Neuron (in vitro differentiated cells): ENCODE measurements around the gene TMEM39B.
A peak's percentile ranks its signal among the peaks of the same experiment; 100 is the strongest.

Experiments
- H2AFZ ChIP-seq: one replicate; pipeline ENCODE4 v1.6.1; 2013; ENCODE audit warnings: low read depth, mild to moderate bottlenecking, inconsistent platforms, low read length, moderate library complexity
- H3K27me3 ChIP-seq: one replicate; pipeline ENCODE4 v1.6.1; 2013; ENCODE audit warnings: low read length; ENCODE audit not compliant: insufficient read depth
- H3K36me3 ChIP-seq: one replicate; pipeline ENCODE4 v1.6.1; 2013; ENCODE audit warnings: low read length; ENCODE audit not compliant: insufficient read depth
- H3K4me1 ChIP-seq: one replicate; pipeline ENCODE4 v1.6.1; 2013; ENCODE audit warnings: low read length; ENCODE audit not compliant: insufficient read depth
- H3K4me3 ChIP-seq: 2 replicates; pipeline ENCODE4 v1.5.1; 2013; ENCODE audit warnings: mild to moderate bottlenecking, low read length, moderate library complexity
- H3K9me3 ChIP-seq: one replicate; pipeline ENCODE4 v1.6.1; 2013; ENCODE audit warnings: low read length

The TMEM39B gene

DNA sequence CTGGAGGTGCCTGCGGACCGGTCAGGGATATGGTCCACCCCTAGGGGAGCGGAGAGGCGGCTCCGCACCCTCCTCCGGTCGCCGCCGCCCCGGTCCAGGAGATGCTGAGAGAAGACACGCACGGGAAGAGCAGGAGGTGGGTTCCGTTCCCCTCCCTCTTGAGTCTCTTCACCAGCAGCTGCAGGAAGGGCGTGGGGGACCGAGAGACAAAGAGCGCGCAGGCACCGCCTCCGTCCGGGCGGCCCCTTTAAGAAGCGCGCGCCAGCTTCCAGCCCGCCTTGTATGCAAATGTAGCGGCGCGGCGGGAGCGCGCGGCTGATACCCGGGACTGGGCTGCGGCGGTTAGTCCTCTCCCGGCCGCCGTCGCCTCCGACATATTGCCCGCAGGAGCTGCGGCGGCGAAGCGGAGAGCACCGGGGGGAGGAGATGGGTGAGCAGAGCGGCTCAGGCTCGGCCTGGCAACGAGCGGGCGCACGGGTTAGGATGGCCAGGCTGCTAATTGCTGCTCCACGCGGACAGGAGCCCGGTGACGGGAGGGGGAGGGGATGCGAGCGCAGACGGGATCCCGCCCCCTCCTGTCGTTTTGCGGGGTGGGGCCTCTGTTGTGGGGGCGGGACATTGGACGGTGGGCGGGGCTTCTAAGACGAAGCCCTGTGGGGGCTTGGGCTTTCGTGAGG lies at the start of gene TMEM39B:
Gene TMEM39B (plus strand): TSS at position 318 of the 677 bp plus-strand sequence. CDS start 109 bp downstream, at position 427.
- H3K4me1 ChIP-seq = peaks cover 20% of the 10 kb centered on the region
- no peaks in the 10 kb centered on the region for H3K27me3 ChIP-seq
- peak within 1 kb of the TSS; percentile 46 for H2AFZ ChIP-seq
- H3K9me3 ChIP-seq = no peaks in the 10 kb centered on the region
- H3K4me3 ChIP-seq = peak within 1 kb of the TSS; percentile 78
- peaks cover 29% of the 10 kb centered on the region for H3K36me3 ChIP-seq

DNA sequence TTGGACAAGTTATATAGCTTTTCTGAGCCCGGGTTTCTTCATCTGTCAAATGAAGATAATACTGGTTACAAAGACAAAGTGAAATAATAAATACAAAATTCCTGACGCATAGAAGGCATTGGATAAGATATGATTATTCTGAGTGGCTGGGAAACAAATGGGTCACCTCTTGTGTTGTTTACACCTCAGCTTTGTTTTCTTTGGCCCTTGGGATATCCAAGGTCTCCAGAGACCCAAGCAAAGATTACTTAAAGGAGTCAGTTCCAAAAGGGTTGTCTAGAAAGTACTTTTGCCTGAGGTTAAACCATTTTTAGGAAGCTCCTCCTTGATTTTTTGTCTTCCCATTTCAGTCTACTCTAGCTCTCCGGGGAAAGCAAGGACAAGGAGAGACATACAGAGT lies 49.4 kb upstream of the TMEM39B start:
- no peaks in the 10 kb centered on the region for H3K27me3 ChIP-seq
- H3K4me1 ChIP-seq = no peaks in the 10 kb centered on the region
- H2AFZ ChIP-seq = no peak overlapping the region
- H3K4me3 ChIP-seq = no peak overlapping the region
- H3K36me3 ChIP-seq = peaks cover 36% of the 10 kb centered on the region
- H3K9me3 ChIP-seq = peaks cover 2% of the 10 kb centered on the region

DNA sequence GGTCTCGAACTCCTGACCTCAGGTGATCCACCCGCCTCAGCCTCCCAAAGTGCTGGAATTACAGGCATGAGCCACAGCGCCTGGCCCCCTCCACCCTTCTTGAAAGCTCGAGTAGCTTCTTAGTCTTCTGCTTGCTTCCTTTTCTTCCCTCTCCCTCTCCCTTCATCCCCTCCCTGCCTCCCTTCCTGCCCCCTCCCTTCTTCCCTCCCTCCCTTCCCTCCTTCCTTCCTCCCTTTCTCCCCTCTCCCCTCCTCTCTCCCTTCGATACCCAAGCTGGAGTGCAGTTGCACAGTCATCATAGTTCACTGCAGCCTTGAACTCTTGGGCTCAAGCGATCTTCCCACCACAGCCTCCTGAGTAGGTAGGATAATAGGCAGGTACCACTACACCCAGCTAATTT lies 47.2 kb upstream of the TMEM39B start:
- Histone ChIP-seq H3K36me3 (peaks cover 40% of the 10 kb centered on the region), H2AFZ (no peak overlapping the region), H3K4me1 (no peaks in the 10 kb centered on the region), H3K4me3 (no peak overlapping the region), H3K27me3 (no peaks in the 10 kb centered on the region), H3K9me3 (peaks cover 2% of the 10 kb centered on the region)

DNA sequence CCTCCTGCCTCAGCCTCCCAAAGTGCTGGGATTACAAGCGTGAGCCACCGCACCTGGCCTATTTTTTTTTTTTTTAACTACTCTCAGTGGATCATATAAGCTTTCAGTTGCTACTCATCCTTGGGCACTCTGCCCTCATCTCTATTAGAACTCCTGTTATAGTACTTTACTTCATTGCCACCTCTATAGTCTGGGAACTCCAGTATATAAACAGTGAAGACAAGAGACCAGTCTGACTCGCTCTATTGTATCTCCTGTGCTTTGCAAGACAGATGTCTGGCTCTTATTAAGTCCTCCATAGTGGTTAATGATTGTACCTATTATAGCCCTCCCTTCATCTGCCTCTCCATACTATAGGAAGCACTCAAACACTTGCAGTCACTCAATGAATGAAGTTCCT lies 44.0 kb upstream of the TMEM39B start:
- Histone ChIP-seq H2AFZ (no peak overlapping the region), H3K36me3 (peaks cover 57% of the 10 kb centered on the region), H3K4me3 (no peak overlapping the region), H3K9me3 (no peaks in the 10 kb centered on the region), H3K4me1 (no peaks in the 10 kb centered on the region), H3K27me3 (no peaks in the 10 kb centered on the region)

DNA sequence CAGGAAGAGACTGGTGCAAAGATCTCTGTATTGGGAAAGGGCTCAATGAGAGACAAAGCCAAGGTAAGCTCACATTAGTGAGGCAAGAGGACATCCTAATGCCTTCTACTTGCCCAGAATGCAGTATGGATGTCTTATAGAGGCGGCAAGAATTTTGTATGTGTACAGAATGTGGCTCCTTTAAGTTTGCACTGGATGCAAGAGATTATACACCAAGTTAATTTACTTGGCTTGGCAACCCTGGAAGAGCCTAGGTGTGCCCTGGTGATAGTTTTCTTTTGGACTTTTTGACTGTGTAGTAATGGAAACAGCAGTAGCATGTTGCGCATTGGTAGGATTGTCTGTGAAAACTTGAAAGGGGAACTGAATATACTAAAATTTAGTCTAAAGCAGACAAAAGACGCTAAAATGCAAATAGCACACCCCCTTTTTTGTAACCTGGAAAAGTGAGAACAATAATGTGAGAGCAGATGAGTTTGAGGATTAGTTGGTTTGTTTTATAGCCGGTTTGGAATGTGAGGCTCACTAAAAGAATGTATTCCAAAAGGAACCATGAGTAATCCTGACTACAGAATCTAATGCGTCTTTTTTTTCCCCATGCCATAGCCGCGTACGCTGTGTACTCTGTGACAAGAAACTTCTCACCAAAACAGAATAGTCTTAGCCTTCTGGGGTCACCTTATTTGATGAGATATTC lies 41.0 kb upstream of the TMEM39B start:
- no peaks in the 10 kb centered on the region for H3K27me3 ChIP-seq
- H3K9me3 ChIP-seq = no peaks in the 10 kb centered on the region
- no peak overlapping the region for H3K4me3 ChIP-seq
- peaks cover 71% of the 10 kb centered on the region for H3K36me3 ChIP-seq
- no peaks in the 10 kb centered on the region for H3K4me1 ChIP-seq
- no peak overlapping the region for H2AFZ ChIP-seq

DNA sequence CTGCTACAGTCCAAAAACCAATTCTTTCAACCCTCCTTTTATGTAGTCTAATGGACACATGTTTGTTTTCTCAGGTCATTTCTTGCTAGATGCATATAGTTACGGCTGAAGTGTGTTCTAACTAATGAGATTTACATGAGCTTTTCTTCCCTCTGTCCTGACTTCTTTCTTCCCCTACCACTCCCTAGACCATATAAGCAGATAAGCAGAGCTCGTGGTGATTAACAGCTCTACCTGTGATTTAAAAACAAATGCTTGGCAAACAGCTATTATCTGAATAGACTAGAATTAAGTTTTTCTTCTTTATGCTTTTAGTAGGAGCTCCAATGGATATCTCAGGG lies 40.5 kb upstream of the TMEM39B start:
- no peaks in the 10 kb centered on the region for H3K4me1 ChIP-seq
- H3K27me3 ChIP-seq = no peaks in the 10 kb centered on the region
- no peak overlapping the region for H2AFZ ChIP-seq
- H3K4me3 ChIP-seq = no peak overlapping the region
- no peaks in the 10 kb centered on the region for H3K9me3 ChIP-seq
- peaks cover 75% of the 10 kb centered on the region for H3K36me3 ChIP-seq

DNA sequence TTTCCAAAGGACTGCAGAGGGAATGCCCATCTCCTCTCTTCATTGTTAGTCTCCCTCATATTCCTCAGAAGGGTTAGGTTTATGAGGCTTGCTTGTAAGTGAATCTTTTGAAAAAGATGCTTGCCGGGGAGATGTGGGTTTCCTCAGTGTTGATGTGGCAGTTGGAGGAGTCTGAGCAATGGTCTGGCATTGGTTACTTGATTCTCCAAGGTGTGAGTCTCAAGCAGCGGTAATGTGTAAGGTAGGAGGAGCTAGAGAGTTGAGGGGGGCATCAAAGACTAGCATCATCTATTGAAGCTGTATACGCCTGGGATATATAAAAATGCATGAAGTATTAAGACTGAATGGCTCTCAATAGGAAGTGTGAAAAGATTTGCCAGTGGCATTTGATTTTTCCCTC lies 37.6 kb upstream of the TMEM39B start:
- no peak overlapping the region for H3K4me3 ChIP-seq
- no peaks in the 10 kb centered on the region for H3K27me3 ChIP-seq
- H3K9me3 ChIP-seq = no peaks in the 10 kb centered on the region
- H2AFZ ChIP-seq = no peak overlapping the region
- peaks cover 93% of the 10 kb centered on the region for H3K36me3 ChIP-seq
- H3K4me1 ChIP-seq = no peaks in the 10 kb centered on the region

DNA sequence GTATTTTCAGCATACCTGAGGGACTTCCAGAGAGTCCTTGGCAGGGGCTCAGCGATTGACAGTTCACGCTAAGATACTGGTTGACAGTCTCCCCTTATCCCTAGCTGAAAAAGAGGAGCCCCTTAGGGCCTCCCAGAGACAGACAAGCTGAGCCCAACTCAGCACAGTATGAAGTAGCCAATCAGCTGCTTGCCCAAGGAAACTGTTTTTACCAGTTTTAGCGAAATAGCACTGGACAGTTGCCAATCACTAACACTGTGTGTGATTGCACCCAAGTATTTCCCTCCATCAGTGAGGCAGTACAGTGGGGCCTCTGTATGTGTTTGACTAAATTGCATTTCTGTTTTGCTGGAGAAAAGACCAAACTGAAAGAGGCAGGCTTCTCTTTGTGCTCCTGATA lies 32.0 kb upstream of the TMEM39B start:
- Histone ChIP-seq H3K4me3 (no peak overlapping the region), H3K9me3 (no peaks in the 10 kb centered on the region), H2AFZ (no peak overlapping the region), H3K27me3 (no peaks in the 10 kb centered on the region), H3K4me1 (no peaks in the 10 kb centered on the region), H3K36me3 (peaks cover 68% of the 10 kb centered on the region)

DNA sequence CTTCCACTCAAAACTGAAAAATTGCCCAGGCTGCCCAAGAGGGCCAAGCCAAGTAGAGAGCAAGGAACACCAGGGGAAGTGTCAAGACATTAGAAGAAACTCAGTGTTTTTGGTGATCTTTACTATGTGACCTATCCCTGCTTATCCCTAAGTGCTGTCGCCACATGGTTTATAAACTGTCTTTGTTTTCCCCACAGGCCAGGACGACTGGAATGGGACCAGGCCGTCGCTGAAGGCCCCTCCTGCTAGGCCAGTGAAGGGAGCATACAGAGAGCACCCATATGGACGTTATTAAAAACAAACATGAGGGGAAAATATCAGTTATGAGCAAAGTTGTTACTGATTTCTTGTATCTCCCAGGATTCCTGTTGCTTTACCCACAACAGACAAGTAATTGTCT lies 30.4 kb upstream of the TMEM39B start:
- Histone ChIP-seq H3K36me3 (peaks cover 66% of the 10 kb centered on the region), H3K27me3 (no peaks in the 10 kb centered on the region), H2AFZ (no peak overlapping the region), H3K9me3 (no peaks in the 10 kb centered on the region), H3K4me3 (no peak overlapping the region), H3K4me1 (no peaks in the 10 kb centered on the region)

DNA sequence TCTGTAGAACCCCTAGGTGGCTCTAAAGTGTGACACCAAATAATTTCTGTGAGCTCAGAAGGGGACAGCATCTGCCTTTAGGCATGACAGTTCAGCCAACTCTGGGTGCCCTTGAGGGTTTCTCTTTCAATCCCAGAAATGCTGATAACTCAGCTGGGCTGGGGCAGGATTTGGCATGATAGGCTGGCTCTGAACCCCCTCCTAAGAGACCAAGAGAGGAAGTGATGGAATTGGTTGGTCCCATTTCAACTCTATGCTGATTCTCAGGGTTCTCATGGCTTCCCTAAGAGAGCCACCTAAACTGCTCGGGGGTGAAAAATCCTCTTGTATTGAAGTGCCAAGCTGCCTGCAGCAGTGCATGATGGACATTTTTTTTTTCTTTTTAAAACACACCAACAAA lies 28.5 kb upstream of the TMEM39B start:
- Histone ChIP-seq H3K36me3 (peaks cover 66% of the 10 kb centered on the region), H3K4me3 (no peak overlapping the region), H3K4me1 (no peaks in the 10 kb centered on the region), H3K9me3 (no peaks in the 10 kb centered on the region), H2AFZ (no peak overlapping the region), H3K27me3 (no peaks in the 10 kb centered on the region)

DNA sequence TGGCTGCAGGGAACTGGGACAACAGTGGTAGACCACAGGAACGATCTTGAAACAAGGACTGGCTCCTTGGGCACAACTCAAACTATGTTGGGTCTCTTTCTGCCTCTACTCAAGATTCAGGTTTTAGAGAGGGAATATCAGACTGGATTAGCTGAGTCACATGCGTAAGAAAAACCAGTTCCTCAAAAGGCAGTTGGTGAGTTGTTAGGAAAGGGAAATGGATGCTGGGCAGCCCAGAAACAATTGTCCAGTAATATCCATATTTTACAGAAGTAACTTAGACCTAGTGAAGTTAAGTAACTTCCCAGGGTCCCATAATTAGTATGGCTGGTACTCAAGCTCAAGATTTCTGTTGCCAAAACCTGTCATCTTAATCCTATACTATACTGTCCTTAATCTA lies 27.0 kb upstream of the TMEM39B start:
- Histone ChIP-seq H3K36me3 (peaks cover 65% of the 10 kb centered on the region), H3K27me3 (no peaks in the 10 kb centered on the region), H3K9me3 (no peaks in the 10 kb centered on the region), H3K4me1 (no peaks in the 10 kb centered on the region), H3K4me3 (no peak overlapping the region), H2AFZ (no peak overlapping the region)

DNA sequence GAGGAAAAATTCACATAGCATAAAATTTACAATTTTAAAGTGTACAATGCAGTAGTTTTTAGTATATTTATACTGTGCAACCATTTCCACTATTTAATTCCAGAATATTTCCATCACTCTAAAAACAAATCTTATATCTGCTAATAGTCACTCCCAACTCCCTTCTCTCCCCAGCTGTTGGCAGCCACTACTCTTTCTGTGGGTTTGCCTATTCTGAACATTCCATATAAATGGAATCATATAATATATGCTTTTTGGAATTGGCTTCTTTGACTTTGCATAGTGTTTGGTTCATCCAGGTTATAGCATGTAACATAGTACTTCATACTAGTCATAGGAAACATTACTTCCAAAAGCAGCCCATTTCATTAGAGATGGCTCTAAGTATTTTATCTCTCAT lies 25.0 kb upstream of the TMEM39B start:
- no peak overlapping the region for H3K4me3 ChIP-seq
- H3K4me1 ChIP-seq = no peaks in the 10 kb centered on the region
- no peaks in the 10 kb centered on the region for H3K9me3 ChIP-seq
- no peak overlapping the region for H2AFZ ChIP-seq
- H3K36me3 ChIP-seq = peaks cover 60% of the 10 kb centered on the region
- H3K27me3 ChIP-seq = no peaks in the 10 kb centered on the region

DNA sequence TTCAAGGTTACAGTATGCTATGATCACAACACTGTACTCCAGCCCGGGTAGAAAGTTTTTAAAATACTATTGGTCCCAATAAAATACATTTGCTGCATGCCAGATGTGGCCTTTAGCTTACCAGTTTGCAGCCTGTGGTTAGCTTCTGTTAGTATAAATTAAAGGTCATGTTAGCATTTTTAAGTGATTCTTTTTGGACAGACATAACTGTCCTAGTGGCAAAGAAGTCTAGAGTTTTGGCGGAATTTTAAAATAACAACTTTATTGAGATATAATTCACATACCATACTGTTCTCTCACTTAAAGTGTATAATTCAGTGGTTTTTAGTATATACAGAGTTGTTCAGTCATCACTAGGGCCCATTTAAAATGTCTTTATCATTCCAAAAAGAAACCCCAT lies 24.3 kb upstream of the TMEM39B start:
- Histone ChIP-seq H3K27me3 (no peaks in the 10 kb centered on the region), H3K9me3 (no peaks in the 10 kb centered on the region), H3K4me3 (no peak overlapping the region), H3K4me1 (no peaks in the 10 kb centered on the region), H2AFZ (no peak overlapping the region), H3K36me3 (peaks cover 62% of the 10 kb centered on the region)

DNA sequence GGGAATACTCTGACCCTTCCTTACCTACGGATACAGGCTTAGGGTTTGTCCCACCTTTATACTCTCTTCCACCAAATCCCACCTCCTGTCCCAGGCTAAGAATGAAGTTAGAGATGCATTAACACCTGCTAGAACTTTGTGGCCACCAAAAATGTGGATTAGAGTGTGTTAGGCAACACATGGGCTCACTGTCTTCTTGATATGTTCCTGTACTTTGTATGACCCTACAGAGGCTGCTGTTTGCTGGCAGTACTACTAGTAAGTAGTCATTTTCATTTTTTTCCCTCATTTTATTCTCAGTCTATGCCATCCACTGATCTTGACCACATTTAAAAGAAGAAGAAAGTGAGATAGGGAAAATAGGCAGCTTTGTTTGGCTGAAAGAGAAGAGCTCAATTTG lies 21.0 kb upstream of the TMEM39B start:
- no peak overlapping the region for H3K4me3 ChIP-seq
- no peaks in the 10 kb centered on the region for H3K9me3 ChIP-seq
- H3K36me3 ChIP-seq = peaks cover 85% of the 10 kb centered on the region
- no peaks in the 10 kb centered on the region for H3K27me3 ChIP-seq
- no peak overlapping the region for H2AFZ ChIP-seq
- no peaks in the 10 kb centered on the region for H3K4me1 ChIP-seq
